H9 (cell line): ENCODE results near the gene STYK1. TPM values are rescaled to one million over a fixed set of nuclear protein-coding genes. Genes with fewer than 3 reads are reported as not detected.

ENCODE experiments used
- DNase-seq: peaks from one replicate; pipeline ENCODE4 v3.0.0-alpha.2; 2017
- H2AFZ ChIP-seq: one replicate; pipeline ENCODE4 v1.6.1; 2013; ENCODE audit warnings: mild to moderate bottlenecking, low read length, control low read depth, moderate library complexity
- H2AK5ac ChIP-seq: 2 replicates; pipeline ENCODE4 v1.6.1; 2013; ENCODE audit warnings: low read length, control low read depth, mixed read lengths; ENCODE audit not compliant: insufficient read length
- H2BK120ac ChIP-seq: one replicate; pipeline ENCODE4 v1.6.1; 2013; ENCODE audit warnings: low read depth, mild to moderate bottlenecking, low read length, control low read depth, inconsistent platforms; ENCODE audit not compliant: poor library complexity, severe bottlenecking
- H2BK12ac ChIP-seq: 2 replicates; pipeline ENCODE4 v1.6.1; 2013; ENCODE audit warnings: low read length, control low read depth, mixed read lengths, low read depth; ENCODE audit not compliant: insufficient read length
- H2BK15ac ChIP-seq: 2 replicates; pipeline ENCODE4 v1.6.1; 2013; ENCODE audit warnings: low read depth, low read length, control low read depth
- H2BK20ac ChIP-seq: one replicate; pipeline ENCODE4 v1.6.1; 2013; ENCODE audit warnings: low read depth, mild to moderate bottlenecking, low read length, control low read depth, inconsistent platforms; ENCODE audit not compliant: poor library complexity, severe bottlenecking
- H2BK5ac ChIP-seq: 2 replicates; pipeline ENCODE4 v1.6.1; 2013; ENCODE audit warnings: low read length, control low read depth, mixed read lengths; ENCODE audit not compliant: insufficient read length
- H3K14ac ChIP-seq: 2 replicates; pipeline ENCODE4 v1.6.1; 2013; ENCODE audit warnings: low read length, control low read depth; ENCODE audit not compliant: insufficient read depth
- H3K18ac ChIP-seq: 2 replicates; pipeline ENCODE4 v1.6.1; 2013; ENCODE audit warnings: low read depth, mild to moderate bottlenecking, mixed read lengths, low read length, control low read depth; ENCODE audit not compliant: insufficient read length
- H3K23ac ChIP-seq: 2 replicates; pipeline ENCODE4 v1.6.1; 2013; ENCODE audit warnings: low read length, control low read depth, mixed read lengths, low read depth; ENCODE audit not compliant: insufficient read length
- H3K23me2 ChIP-seq: 2 replicates; pipeline ENCODE4 v1.6.1; 2013; ENCODE audit warnings: low read depth, mild to moderate bottlenecking, mixed read lengths, low read length, control low read depth; ENCODE audit not compliant: insufficient read length, poor library complexity, severe bottlenecking
- H3K27ac ChIP-seq: 2 replicates; pipeline ENCODE4 v1.5.1; 2013; ENCODE audit warnings: low read length, control low read depth, mixed read lengths, low read depth; ENCODE audit not compliant: insufficient read length
- H3K27me3 ChIP-seq: 2 replicates; pipeline ENCODE4 v1.6.1; 2013; ENCODE audit warnings: low read length, control low read depth, inconsistent platforms; ENCODE audit not compliant: insufficient read depth
- H3K4ac ChIP-seq: 2 replicates; pipeline ENCODE4 v1.6.1; 2013; ENCODE audit warnings: low read depth, mild to moderate bottlenecking, control low read depth, inconsistent platforms, low read length, moderate library complexity
- H3K4me1 ChIP-seq: 2 replicates; pipeline ENCODE4 v1.6.1; 2013; ENCODE audit warnings: low read length, control low read depth, inconsistent platforms; ENCODE audit not compliant: insufficient read depth
- H3K4me2 ChIP-seq: 2 replicates; pipeline ENCODE4 v1.6.1; 2013; ENCODE audit warnings: low read length, control low read depth, mixed read lengths; ENCODE audit not compliant: insufficient read length, insufficient read depth
- H3K56ac ChIP-seq: 2 replicates; pipeline ENCODE4 v1.6.1; 2013; ENCODE audit warnings: low read depth, mild to moderate bottlenecking, mixed read lengths, low read length, control low read depth; ENCODE audit not compliant: insufficient read length
- H3K79me1 ChIP-seq: 2 replicates; pipeline ENCODE4 v1.6.1; 2013; ENCODE audit warnings: low read depth, mild to moderate bottlenecking, moderate library complexity, low read length, control low read depth, inconsistent platforms; ENCODE audit not compliant: insufficient read depth, poor library complexity, severe bottlenecking
- H3K79me2 ChIP-seq: 2 replicates; pipeline ENCODE4 v1.6.1; 2013; ENCODE audit warnings: low read length, control low read depth, inconsistent platforms; ENCODE audit not compliant: insufficient read depth
- H3K9ac ChIP-seq: 2 replicates; pipeline ENCODE4 v1.6.1; 2013; ENCODE audit warnings: low read length, control low read depth, mixed read lengths; ENCODE audit not compliant: insufficient read length; ENCODE audit errors: extremely low read depth
- H3K9me3 ChIP-seq: one replicate; pipeline ENCODE4 v1.6.1; 2013; ENCODE audit warnings: low read depth, low read length, inconsistent platforms; ENCODE audit not compliant: control insufficient read depth
- H3T11ph ChIP-seq: one replicate; pipeline ENCODE4 v1.6.1; 2013; ENCODE audit warnings: mild to moderate bottlenecking, low read length, control low read depth, inconsistent platforms
- H4K20me1 ChIP-seq: one replicate; pipeline ENCODE4 v1.6.1; 2013; ENCODE audit not compliant: control insufficient read depth, insufficient read length, insufficient read depth
- H4K5ac ChIP-seq: 2 replicates; pipeline ENCODE4 v1.6.1; 2013; ENCODE audit warnings: low read depth, mild to moderate bottlenecking, mixed read lengths, low read length, control low read depth; ENCODE audit not compliant: insufficient read length
- H4K8ac ChIP-seq: replicated peaks from 2 replicates; pipeline ENCODE4 v1.6.1; 2013; ENCODE audit warnings: low read length, control low read depth, mixed read lengths, low read depth; ENCODE audit not compliant: insufficient read length
- H4K91ac ChIP-seq: 2 replicates; pipeline ENCODE4 v1.6.1; 2013; ENCODE audit warnings: low read depth, mild to moderate bottlenecking, moderate library complexity, mixed read lengths, low read length, control low read depth; ENCODE audit not compliant: insufficient read length
- H3K27ac Mint-ChIP-seq, 3 experiments: 2 replicates in 2 of 3; 3 replicates in 1 of 3; pipeline ENCODE4 v1.8.0; 2020 to 2021; ENCODE audit warnings: mixed read lengths in 3 of 3, mild to moderate bottlenecking in 1 of 3, moderate library complexity in 1 of 3
- H3K27me3 Mint-ChIP-seq: 2 replicates; pipeline ENCODE4 v1.8.0; 2021; ENCODE audit warnings: low read depth, mild to moderate bottlenecking, moderate library complexity, mixed read lengths
- H3K36me3 Mint-ChIP-seq, 3 experiments: 2 replicates in 2 of 3; 3 replicates in 1 of 3; pipeline ENCODE4 v1.8.0; 2020 to 2021; ENCODE audit warnings: low read depth in 3 of 3, mixed read lengths in 3 of 3; ENCODE audit not compliant: insufficient read depth in 1 of 3
- H3K4me1 Mint-ChIP-seq, 2 experiments: 2 replicates each; pipeline ENCODE4 v1.8.0; 2020; ENCODE audit warnings: mixed read lengths in 2 of 2
- H3K4me3 Mint-ChIP-seq, 2 experiments: 2 replicates in 1 of 2; 3 replicates in 1 of 2; pipeline ENCODE4 v1.8.0; 2020 to 2021; ENCODE audit warnings: mild to moderate bottlenecking in 2 of 2, mixed read lengths in 2 of 2, moderate library complexity in 1 of 2
- H3K9me3 Mint-ChIP-seq, 2 experiments: 2 replicates in 1 of 2; 3 replicates in 1 of 2; pipeline ENCODE4 v1.8.0; 2020; ENCODE audit warnings: mild to moderate bottlenecking in 2 of 2, mixed read lengths in 2 of 2, moderate library complexity in 1 of 2
- CTCF ChIP-seq: fragments of 200-600 bp; sonication (generic); conservative IDR thresholded peaks from 3 replicates; pipeline ENCODE4 v1.8.0; 2021; ENCODE audit warnings: antibody characterized with exemption, mild to moderate bottlenecking
- WGBS: extraction: QIAGEN DNeasy Blood & Tissue Kit; methylation state at CpG from one replicate; pipeline ENCODE4 v1.1.7; 2013; ENCODE audit warnings: missing lambda C conversion rate, low lambda C conversion rate, mixed read lengths; ENCODE audit not compliant: insufficient read length; ENCODE audit errors: extremely low coverage; 5-methylcytosine and 5-hydroxymethylcytosine counted together
- total RNA-seq: library from RNA; stranded (reverse); gene quantifications from 2 replicates; pipeline ENCODE4 v1.2.1, GENCODE V29; 2021

The STYK1 gene
- total RNA-seq, 1 experiment from 2014 or later, result 0.37 TPM

- no peak for TF ChIP-seq CTCF
- Histone ChIP-seq H2BK5ac (no peak overlapping the region), H3K9me3 (no peaks in the 10 kb centered on the region), H4K91ac (no peak overlapping the region), H4K20me1 (no peaks in the 10 kb centered on the region), H3T11ph (no peak overlapping the region), H3K18ac (no peak overlapping the region), H3K9ac (no peak overlapping the region), H3K4me1 (no peaks in the 10 kb centered on the region), H3K4me2 (no peak overlapping the region), H3K79me2 (no peaks in the 10 kb centered on the region), H2BK120ac (no peak overlapping the region), H2AK5ac (no peak overlapping the region), H2AFZ (no peak overlapping the region), H3K56ac (no peak overlapping the region), H3K23me2 (no peaks in the 10 kb centered on the region), H3K27me3 (no peaks in the 10 kb centered on the region), H4K8ac (no peak overlapping the region), H2BK15ac (no peak overlapping the region), H3K27ac (no peak overlapping the region), H3K4ac (no peak overlapping the region), H3K14ac (no peak overlapping the region), H4K5ac (no peak overlapping the region), H2BK12ac (no peak overlapping the region), H3K79me1 (no peaks in the 10 kb centered on the region), H3K23ac (no peak overlapping the region), H2BK20ac (no peak overlapping the region)
- no peaks in the 10 kb centered on the region for H3K27me3 Mint-ChIP-seq
- no peak overlapping the region for H3K27ac Mint-ChIP-seq
- WGBS, result no CpG with 5 or more reads among the region's 2 CpGs
- no peak for DNase-seq
- H3K4me3 Mint-ChIP-seq, result no peak overlapping the region
- H3K36me3 Mint-ChIP-seq, result no peaks in the 10 kb centered on the region
- H3K9me3 Mint-ChIP-seq, result no peaks in the 10 kb centered on the region; a peak in 1 of 5 replicates
- H3K4me1 Mint-ChIP-seq, result no peaks in the 10 kb centered on the region
Observed at GRCh38 chr12:10689146-10689545, 15.3 kb upstream of the STYK1 start.
